HCT116 (cell line): ENCODE data around the gene PCDHB11.
"Not testable (repeated sequence)": the region's sequence is repeated elsewhere in the genome, so short reads cannot be mapped to it uniquely, and the experiment has no call there.

ENCODE experiments used
- ATF3 ChIP-seq: IDR thresholded peaks from 2 replicates; pipeline ENCODE4 v1.6.1; 2012
- CTCF ChIP-seq, 3 experiments: fragments of 200-600 bp in 1 of 3; sonication (generic) in 1 of 3; IDR thresholded peaks in 2 of 3; conservative IDR thresholded peaks in 1 of 3; 2 replicates each; pipeline ENCODE4 v1.5.1; 2012 to 2017; ENCODE audit warnings: low read depth in 2 of 3, low read length in 2 of 3, antibody characterized with exemption in 1 of 3, borderline replicate concordance in 1 of 3, control low read depth in 1 of 3, mild to moderate bottlenecking in 1 of 3, mixed read lengths in 1 of 3, mixed run types in 1 of 3, moderate library complexity in 1 of 3; ENCODE audit not compliant: insufficient read depth in 1 of 3
- EGR1 ChIP-seq: IDR thresholded peaks from 2 replicates; pipeline ENCODE4 v1.6.1; 2012; ENCODE audit warnings: low read depth
- EZH2 ChIP-seq: fragments of 200-600 bp; sonication (generic); IDR thresholded peaks from 2 replicates; pipeline ENCODE4 v1.6.1; 2017; ENCODE audit warnings: antibody characterized with exemption, mixed run types
- EZH2phosphoT487 ChIP-seq: fragments of 200-600 bp; IDR thresholded peaks from 2 replicates; pipeline ENCODE4 v1.6.1; 2018; ENCODE audit warnings: antibody characterized with exemption, borderline replicate concordance
- JUND ChIP-seq: IDR thresholded peaks from 2 replicates; pipeline ENCODE4 v1.6.1; 2012
- MAX ChIP-seq: IDR thresholded peaks from 2 replicates; pipeline ENCODE4 v1.6.1; 2012
- POLR2A ChIP-seq: IDR thresholded peaks from 2 replicates; pipeline ENCODE4 v1.7.0; 2011; ENCODE audit warnings: borderline replicate concordance; ENCODE audit not compliant: insufficient read depth, insufficient read length; ENCODE audit errors: extremely low read depth
- YY1 ChIP-seq: IDR thresholded peaks from 2 replicates; pipeline ENCODE4 v1.6.1; 2011; ENCODE audit warnings: low read length, low read depth, moderate library complexity, mild to moderate bottlenecking; ENCODE audit not compliant: insufficient replicate concordance; ENCODE audit errors: extremely low read depth
- ZBTB33 ChIP-seq: IDR thresholded peaks from 2 replicates; pipeline ENCODE4 v1.6.1; 2011; ENCODE audit warnings: mild to moderate bottlenecking, low read length, moderate library complexity; ENCODE audit not compliant: insufficient replicate concordance; ENCODE audit errors: extremely low read depth

GRCh38 chr5:141179876-141180275 lies 19.6 kb upstream of the PCDHB11 start:
- not testable (repeated sequence) for TF ChIP-seq POLR2A; CTCF (IDR thresholded peaks at IDR 0.05 in 2 of 3, conservative IDR thresholded peaks at IDR 0.05 in 1 of 3; ENCODE audit: borderline replicate concordance in 1 of 3, insufficient read depth in 1 of 3, low read depth in 2 of 3, low read length in 2 of 3); EZH2phosphoT487; EGR1; ATF3; EZH2; MAX; JUND; YY1; ZBTB33
